Measurements from ENCODE around the gene TECPR1.

- no peak for TF ChIP-seq REST (IDR thresholded peaks at IDR 0.05; ENCODE audit: unreplicated experiment)
- no peak for TF ChIP-seq CTCF (conservative IDR thresholded peaks at IDR 0.05; ENCODE audit: low read depth in 2 of 2)
- no peak for TF ChIP-seq EZH2phosphoT487 (IDR thresholded peaks at IDR 0.05; ENCODE audit: unreplicated experiment)
- TF ChIP-seq CREB1 (CRISPR knock-in tag; IDR thresholded peaks at IDR 0.05; ENCODE audit: low read depth): no peak
- TF ChIP-seq ETS1 (IDR thresholded peaks at IDR 0.05): no peak
- TF ChIP-seq POLR2AphosphoS5 (IDR thresholded peaks at IDR 0.05; ENCODE audit: low read depth): no peak
Observed at GRCh38 chr7:98212532-98213041, 39.4 kb downstream of the TECPR1 start.

Data from GM23338 (cell line).